ENCODE measurements around the gene ARL14EP.

The ARL14EP gene

DNA sequence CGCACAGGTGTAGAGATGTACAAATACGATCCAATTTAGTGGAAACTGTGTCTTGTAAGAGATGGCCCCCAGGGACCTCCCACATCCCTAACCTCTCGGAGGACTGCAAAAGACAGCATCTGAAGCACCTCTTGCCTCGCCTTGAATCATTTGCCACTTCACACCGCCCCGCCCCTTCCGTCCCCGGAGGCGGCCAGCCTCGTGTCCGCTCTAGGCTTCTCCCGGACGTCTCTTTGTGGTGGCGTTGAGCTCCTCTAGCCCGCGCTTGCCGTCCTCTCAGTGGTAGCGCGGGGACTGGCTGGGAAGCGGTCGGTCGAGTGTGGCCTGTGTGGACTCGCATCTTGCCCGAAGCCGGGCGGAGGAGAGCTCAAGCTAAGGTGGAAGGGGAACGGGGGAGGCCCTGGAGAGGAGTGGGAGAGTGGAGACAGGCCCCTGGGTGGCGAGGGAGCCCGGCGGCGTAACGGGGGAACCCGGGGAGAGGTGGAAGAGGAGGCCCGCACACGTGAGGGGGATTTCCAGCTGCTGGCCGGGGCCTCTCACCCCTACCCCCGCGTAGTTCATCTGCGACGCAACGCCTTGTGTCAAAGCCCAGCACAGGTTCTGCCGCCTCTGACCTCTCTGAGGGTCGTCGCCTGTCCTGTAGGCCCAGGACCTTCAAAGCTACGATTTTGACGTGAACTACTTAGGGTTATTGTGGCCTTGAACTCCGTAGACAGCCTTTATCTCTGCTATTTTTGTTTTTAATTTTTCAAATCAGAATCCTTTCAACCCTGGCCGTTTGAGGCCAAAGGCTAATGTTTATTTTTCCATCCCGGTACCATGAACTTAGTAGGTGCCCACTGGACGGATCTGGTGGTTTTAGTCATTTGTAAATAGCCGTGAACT, at the start of gene ARL14EP:
Gene ARL14EP (plus strand): TSS at position 279 of the 885 bp plus-strand sequence. CDS start 7,845 bp downstream, outside the sequence.
- in situ Hi-C loops (cut with MboI; ENCODE audit: low sequenced_read_pairs): no loop called here

DNA sequence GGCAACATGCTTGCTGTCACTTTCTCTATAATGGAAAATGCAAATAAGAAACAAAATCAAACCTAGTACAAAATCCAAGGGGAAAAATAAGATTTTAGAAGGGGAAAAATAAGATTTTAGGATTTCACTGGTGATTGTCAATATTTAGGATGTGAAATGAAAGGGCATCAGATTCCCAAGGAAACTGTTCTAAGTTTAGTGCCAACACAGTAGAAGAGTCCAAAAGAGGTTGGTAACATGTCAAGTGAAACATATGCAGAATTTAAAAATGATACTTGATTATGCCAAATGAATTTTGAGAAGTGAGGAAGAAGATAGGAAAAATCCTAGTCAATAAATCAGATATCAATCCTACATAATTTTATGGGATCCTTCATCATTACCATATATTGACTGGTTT, 45.7 kb upstream of the ARL14EP start:
- in situ Hi-C loops (cut with MboI; ENCODE audit: low sequenced_read_pairs): no loop called here

DNA sequence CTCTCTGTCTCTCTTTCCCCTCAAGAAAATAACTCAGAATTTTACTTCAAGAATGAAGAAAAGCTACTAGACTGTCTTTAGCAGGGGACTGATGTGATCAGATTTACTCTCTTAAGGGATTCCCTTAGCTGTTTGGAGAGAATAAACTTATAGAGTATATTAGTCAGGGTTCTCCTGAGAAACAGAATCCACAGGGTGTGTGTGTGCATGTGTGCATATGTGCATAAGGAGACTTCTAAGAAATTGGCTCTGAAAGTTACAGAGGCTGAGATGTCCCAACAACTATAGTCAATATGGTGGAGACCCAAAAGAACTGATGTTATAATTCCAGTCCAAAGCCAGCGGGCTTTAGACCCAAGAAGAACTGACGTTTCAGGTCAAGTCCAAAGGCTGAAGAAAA, 43.1 kb upstream of the ARL14EP start:
- in situ Hi-C loops (cut with MboI; ENCODE audit: low sequenced_read_pairs): no loop called here

DNA sequence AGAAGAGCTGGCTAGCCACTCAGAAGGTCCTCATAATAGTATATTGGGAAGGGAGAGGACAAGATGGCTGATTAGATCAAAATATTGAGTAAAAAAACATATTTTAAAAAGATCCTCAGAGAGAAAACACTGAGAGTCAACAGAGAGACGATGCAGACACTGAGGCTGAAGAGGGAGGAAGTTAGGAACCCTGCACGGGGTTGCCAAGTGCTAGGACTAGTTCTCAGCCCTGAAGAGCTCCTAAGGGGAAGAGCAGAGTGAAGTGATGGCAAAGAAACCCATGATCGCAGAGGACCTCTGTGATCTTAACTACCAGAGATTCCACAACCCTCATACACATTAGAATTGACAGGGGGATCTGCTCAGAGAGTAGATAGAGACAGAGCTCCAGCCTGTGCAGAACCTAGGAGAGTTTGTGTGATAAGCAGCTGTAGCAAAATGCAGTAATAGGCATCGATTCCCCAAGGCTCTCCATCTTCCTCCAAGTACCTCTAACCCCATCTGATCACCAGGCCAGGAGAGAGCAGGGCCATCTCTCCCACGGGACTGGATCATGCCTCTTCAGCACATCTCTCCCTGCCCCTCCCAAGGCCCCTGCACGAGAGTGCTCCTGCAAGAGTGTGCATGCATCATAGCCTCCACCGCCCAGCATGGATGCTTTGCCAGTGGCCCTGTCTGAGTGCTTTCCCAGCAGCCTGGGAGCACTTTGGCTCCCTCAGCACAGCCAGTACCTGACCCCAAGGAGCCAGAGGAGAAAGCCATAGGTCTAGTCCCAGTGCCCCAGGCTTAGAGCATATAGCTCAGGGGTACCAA, 41.2 kb upstream of the ARL14EP start:
- in situ Hi-C loops (cut with MboI; ENCODE audit: low sequenced_read_pairs): no loop called here

- in situ Hi-C loops (cut with MboI; ENCODE audit: low sequenced_read_pairs): no loop called here
Measured at GRCh38 chr11:30282289-30282631, 40.6 kb upstream of the ARL14EP start.

GRCh38 chr11:30284836-30285235, 38.1 kb upstream of the ARL14EP start:
- in situ Hi-C loops (cut with MboI; ENCODE audit: low sequenced_read_pairs): no loop called here

- in situ Hi-C loops (cut with MboI; ENCODE audit: low sequenced_read_pairs): no loop called here
Measured at GRCh38 chr11:30285416-30286121, 37.3 kb upstream of the ARL14EP start.

GRCh38 chr11:30291331-30291730, 31.6 kb upstream of the ARL14EP start:
- in situ Hi-C loops (cut with MboI; ENCODE audit: low sequenced_read_pairs): no loop called here

DNA sequence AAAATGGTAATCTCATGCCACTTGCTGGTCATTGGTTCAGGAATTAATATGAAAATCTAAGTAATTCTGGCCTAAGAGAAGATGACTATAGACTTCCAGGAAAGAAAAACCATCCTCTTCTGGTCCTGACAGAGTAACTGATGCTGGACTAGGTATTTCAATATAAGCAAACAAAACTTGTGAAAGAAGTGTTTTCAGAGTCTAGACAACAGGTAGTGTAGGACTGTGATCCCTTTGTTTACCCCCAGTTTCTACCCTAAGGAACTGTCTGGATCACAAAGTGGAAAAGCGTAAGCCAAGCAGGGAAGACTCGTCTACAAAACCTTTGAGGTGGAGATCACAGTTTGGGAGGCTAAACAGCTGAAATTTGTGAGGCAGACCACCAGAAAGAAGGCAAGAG, 30.4 kb upstream of the ARL14EP start:
- in situ Hi-C loops (cut with MboI; ENCODE audit: low sequenced_read_pairs): no loop called here

GRCh38 chr11:30295178-30295885, 27.6 kb upstream of the ARL14EP start:
- in situ Hi-C loops (cut with MboI; ENCODE audit: low sequenced_read_pairs): no loop called here

DNA sequence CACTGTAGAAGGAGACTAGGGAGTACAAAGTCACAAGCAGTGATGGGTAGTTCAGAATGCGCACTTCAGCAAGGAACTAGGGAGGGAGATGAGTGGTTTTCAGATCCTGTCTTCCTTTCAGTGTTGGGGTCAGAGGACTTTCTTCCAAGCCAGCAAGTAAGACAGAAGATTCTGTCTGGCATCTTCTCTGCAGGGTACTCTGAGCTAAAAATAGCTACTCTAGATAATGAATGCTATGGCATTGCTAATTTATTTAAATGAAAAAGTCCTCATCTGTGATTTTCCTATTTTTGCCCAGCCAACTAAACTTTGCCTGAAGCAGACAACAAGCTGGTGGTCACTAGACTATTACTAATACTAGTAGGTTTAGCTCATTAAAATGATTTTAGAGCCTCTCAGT, 18.3 kb upstream of the ARL14EP start:
- in situ Hi-C loops (cut with MboI; ENCODE audit: low sequenced_read_pairs): no loop called here

DNA sequence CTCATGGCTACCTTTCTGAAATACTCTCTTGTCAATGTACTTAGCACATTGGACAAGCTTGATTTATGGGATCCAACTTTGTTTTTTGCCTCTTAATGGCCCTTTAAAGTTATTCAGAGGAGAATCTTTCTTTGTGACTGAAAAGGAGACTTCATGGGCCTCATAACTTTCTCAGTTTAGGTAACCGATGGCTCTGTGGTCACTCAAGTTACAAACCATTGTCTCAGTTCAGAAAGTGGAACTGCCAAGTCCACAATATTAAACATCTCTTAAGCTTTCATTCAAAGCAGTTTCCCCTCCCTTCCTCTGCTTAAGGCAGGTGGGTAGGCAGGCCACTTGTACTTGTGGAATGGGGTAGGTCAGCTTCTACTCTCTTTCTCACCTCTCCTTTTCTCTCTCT, 12.3 kb upstream of the ARL14EP start:
- in situ Hi-C loops (cut with MboI; ENCODE audit: low sequenced_read_pairs): no loop called here

DNA sequence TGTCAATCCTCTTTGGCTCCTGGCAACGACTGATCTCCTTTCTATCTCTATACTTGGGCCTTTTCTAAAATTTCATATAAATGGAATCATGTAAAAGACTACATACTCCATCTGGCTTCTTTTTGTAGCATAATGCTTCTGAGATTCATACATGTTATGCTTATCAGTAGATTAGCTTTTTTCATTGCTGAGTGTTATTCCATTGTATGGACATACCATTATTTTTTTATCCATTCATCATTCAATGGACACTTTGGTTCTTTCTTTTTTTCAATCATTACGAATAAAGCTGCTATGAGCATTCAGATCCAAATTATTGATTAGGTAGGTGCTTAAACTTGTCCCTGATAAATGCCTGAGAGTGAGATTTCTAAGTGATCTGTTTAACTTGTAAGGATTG, 11.7 kb upstream of the ARL14EP start:
- in situ Hi-C loops (cut with MboI; ENCODE audit: low sequenced_read_pairs): no loop called here

DNA sequence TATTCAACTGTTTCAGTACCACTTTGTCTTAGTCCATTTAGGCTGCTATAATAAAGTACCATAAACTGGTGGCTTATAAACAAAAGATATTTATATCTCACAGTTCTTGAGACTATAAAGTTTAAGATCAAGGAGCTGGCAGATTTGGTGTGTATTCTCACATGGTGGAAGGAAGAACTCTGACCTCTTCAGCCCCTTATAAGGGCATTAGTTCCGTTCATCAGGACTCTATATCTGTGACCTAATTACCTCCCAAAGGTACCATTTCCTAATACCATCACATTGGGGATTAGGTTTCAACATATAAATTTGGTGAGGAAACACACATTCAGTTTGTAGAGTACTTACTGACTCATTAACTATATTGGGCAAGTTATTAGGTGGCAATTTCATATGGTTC, 10.7 kb upstream of the ARL14EP start:
- in situ Hi-C loops (cut with MboI; ENCODE audit: low sequenced_read_pairs): no loop called here

DNA sequence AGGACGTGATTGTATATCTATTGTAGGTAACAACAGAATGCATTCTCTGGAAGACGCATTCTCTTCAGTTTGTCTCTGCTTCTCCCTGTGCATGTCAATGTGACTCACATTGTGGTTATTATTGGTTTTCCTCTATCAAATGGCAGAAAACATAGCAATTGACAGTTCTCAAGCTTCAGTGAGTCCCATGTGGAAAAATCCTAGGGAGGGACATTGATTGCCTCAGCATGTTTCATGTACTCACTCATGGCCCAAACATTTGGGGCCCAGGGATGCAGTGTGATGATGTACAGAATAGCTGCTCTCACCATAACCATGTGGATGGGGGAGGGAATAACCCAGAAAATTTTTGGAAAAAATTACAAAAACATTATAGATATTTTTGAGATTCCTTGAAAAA, 9.3 kb upstream of the ARL14EP start:
- in situ Hi-C loops (cut with MboI; ENCODE audit: low sequenced_read_pairs): no loop called here

GRCh38 chr11:30314625-30315024, 8.3 kb upstream of the ARL14EP start:
- in situ Hi-C loops (cut with MboI; ENCODE audit: low sequenced_read_pairs): no loop called here

DNA sequence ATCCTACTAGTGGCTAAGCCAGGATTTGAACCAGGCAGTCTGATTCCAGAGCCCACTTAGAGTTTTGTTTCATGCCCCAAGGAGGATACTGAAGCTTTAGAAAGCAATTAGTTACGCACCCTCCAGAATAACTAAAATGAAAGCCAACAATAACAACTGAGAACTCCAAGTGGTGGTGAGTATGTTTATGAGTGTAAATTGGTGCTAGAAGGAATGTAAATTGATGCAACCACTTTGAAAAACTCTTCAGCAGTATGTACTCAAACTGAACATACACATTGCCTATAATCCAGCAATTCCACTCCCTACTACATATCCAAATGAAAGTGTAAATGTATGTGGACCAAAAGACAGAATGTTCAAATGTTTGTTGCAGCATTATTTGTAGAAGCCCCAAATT, 6.7 kb upstream of the ARL14EP start:
- in situ Hi-C loops (cut with MboI; ENCODE audit: low sequenced_read_pairs): no loop called here

DNA sequence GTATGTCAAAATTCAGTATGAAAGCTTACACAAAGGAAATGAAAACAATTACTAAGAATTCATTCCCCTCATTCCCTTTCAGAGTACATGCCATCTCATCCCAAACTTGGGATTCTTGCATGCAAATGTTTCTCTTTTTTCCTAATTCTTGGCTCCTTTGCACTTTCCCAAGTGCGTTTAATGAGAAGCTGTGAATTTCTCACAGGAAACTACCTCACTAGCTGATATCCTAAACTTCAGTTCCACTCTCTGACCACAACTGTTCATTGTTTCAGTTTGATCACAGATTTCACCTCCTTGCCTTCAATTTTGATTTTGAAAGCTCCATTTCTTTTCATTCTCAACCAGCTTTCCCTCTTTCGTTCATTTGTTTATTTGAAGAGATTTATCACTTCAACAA, 5.9 kb upstream of the ARL14EP start:
- in situ Hi-C loops (cut with MboI; ENCODE audit: low sequenced_read_pairs): no loop called here

DNA sequence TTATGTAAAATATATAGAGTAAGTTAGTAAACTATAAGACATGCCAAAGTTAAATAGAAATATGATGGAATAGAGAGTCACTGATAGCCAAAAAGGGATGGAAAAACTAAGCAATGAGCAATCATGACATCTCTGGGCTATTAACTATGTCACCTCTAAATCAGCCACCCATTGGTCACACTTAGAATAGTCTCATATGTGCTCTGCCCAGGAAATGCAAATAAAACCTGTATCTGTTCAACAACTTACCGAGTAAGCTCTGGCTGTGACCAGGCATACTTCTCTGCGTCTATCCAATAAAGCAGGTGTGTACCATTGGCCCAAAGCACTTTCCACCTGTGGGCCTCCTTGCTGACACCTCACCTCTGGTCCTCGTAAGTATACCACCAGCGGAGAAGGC, 1.6 kb upstream of the ARL14EP start:
- in situ Hi-C loops (cut with MboI; ENCODE audit: low sequenced_read_pairs): no loop called here

DNA sequence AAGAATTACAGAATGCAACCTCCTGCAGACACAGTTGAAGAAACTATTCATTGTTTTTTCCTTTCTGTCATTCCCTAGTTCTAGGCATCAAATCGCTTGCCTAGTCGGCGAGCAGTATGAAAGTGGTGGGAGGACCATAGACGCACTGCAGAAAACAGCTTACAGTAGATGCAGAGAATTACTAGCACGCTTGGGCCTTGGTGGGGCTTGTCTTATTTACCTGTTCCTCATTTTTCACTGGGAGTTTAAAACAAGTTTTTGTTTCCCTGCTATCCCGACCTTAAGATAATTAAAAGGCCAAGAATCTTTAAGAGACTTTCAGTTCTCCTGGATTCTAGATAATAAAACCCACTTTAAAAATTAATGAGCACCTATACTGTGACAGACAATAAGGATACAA, 713 bp upstream of the ARL14EP start:
- in situ Hi-C loops (cut with MboI; ENCODE audit: low sequenced_read_pairs): no loop called here
